ENCODE measurements around the gene KLHL29.

Gene KLHL29

GRCh38 chr2:23380562-23381065 lies 4.4 kb upstream of the KLHL29 start:
- no peak overlapping the region for H3K9ac ChIP-seq (ENCODE audit: low read depth, low read length, poor library complexity, severe bottlenecking)
- peaks cover 9% of the 10 kb centered on the region for H3K4me1 ChIP-seq (ENCODE audit: insufficient read depth, low read length, poor library complexity, severe bottlenecking)
- peak overlapping the region; percentile 85 for H2AFZ ChIP-seq (ENCODE audit: low read length)
- H3K9me3 ChIP-seq (ENCODE audit: insufficient read depth, low read depth, low read length), result no peaks in the 10 kb centered on the region
- H3K4me3 ChIP-seq (ENCODE audit: low read length, poor library complexity, severe bottlenecking), result peak overlapping the region; percentile 45
- H4K20me1 ChIP-seq (ENCODE audit: insufficient read depth, low read length, poor library complexity, severe bottlenecking), result no peaks in the 10 kb centered on the region
- TF ChIP-seq EZH2phosphoT487 (IDR thresholded peaks at IDR 0.05; ENCODE audit: borderline replicate concordance), result no peak
- no peak for TF ChIP-seq CTCF (conservative IDR thresholded peaks at IDR 0.05; ENCODE audit: low read length)
- no peaks in the 10 kb centered on the region for H3K9me2 ChIP-seq (replicated peaks; ENCODE audit: low read depth, low read length)
- H3K36me3 ChIP-seq (ENCODE audit: insufficient read depth, low read length), result no peaks in the 10 kb centered on the region
- H3F3A ChIP-seq (ENCODE audit: low read depth), result no peaks in the 10 kb centered on the region
- H3K79me2 ChIP-seq (ENCODE audit: insufficient read depth, low read length), result no peaks in the 10 kb centered on the region
- peak overlapping the region; percentile 56 for H3K4me2 ChIP-seq (ENCODE audit: low read depth, low read length, poor library complexity, severe bottlenecking)
- H3K27me3 ChIP-seq (ENCODE audit: insufficient read depth, low read length, poor library complexity, severe bottlenecking), result no peaks in the 10 kb centered on the region

- Histone ChIP-seq H3K4me1 (ENCODE audit: insufficient read depth, low read length, poor library complexity, severe bottlenecking) (peaks cover 9% of the 10 kb centered on the region), H3F3A (ENCODE audit: low read depth) (no peaks in the 10 kb centered on the region), H3K79me2 (ENCODE audit: insufficient read depth, low read length) (no peaks in the 10 kb centered on the region), H3K27me3 (ENCODE audit: insufficient read depth, low read length, poor library complexity, severe bottlenecking) (no peaks in the 10 kb centered on the region), H3K4me2 (ENCODE audit: low read depth, low read length, poor library complexity, severe bottlenecking) (peak overlapping the region; percentile 56), H3K9ac (ENCODE audit: low read depth, low read length, poor library complexity, severe bottlenecking) (no peak overlapping the region), H3K4me3 (ENCODE audit: low read length, poor library complexity, severe bottlenecking) (peak overlapping the region; percentile 45), H3K9me3 (ENCODE audit: insufficient read depth, low read depth, low read length) (no peaks in the 10 kb centered on the region), H2AFZ (ENCODE audit: low read length) (peak overlapping the region; percentile 85), H4K20me1 (ENCODE audit: insufficient read depth, low read length, poor library complexity, severe bottlenecking) (no peaks in the 10 kb centered on the region), H3K9me2 (replicated peaks; ENCODE audit: low read depth, low read length) (no peaks in the 10 kb centered on the region), H3K36me3 (ENCODE audit: insufficient read depth, low read length) (no peaks in the 10 kb centered on the region)
- TF ChIP-seq EZH2phosphoT487 (IDR thresholded peaks at IDR 0.05; ENCODE audit: borderline replicate concordance) (no peak), CTCF (conservative IDR thresholded peaks at IDR 0.05; ENCODE audit: low read length) (no peak)
Observed at GRCh38 chr2:23381084-23381483, 3.9 kb upstream of the KLHL29 start.

- Histone ChIP-seq H3K79me2 (ENCODE audit: insufficient read depth, low read length) (no peaks in the 10 kb centered on the region), H3K9me3 (ENCODE audit: insufficient read depth, low read depth, low read length) (no peaks in the 10 kb centered on the region), H2AFZ (ENCODE audit: low read length) (no peak overlapping the region), H4K20me1 (ENCODE audit: insufficient read depth, low read length, poor library complexity, severe bottlenecking) (no peaks in the 10 kb centered on the region), H3K9me2 (replicated peaks; ENCODE audit: low read depth, low read length) (no peaks in the 10 kb centered on the region), H3K4me3 (ENCODE audit: low read length, poor library complexity, severe bottlenecking) (no peak overlapping the region), H3K4me1 (ENCODE audit: insufficient read depth, low read length, poor library complexity, severe bottlenecking) (peaks cover 9% of the 10 kb centered on the region), H3K27me3 (ENCODE audit: insufficient read depth, low read length, poor library complexity, severe bottlenecking) (no peaks in the 10 kb centered on the region), H3K36me3 (ENCODE audit: insufficient read depth, low read length) (no peaks in the 10 kb centered on the region), H3F3A (ENCODE audit: low read depth) (no peaks in the 10 kb centered on the region), H3K9ac (ENCODE audit: low read depth, low read length, poor library complexity, severe bottlenecking) (no peak overlapping the region), H3K4me2 (ENCODE audit: low read depth, low read length, poor library complexity, severe bottlenecking) (peak overlapping the region; percentile 56)
- no peak for TF ChIP-seq CTCF (conservative IDR thresholded peaks at IDR 0.05; ENCODE audit: low read length)
- TF ChIP-seq EZH2phosphoT487 (IDR thresholded peaks at IDR 0.05; ENCODE audit: borderline replicate concordance), result no peak
Observed at GRCh38 chr2:23381485-23381884, 3.5 kb upstream of the KLHL29 start.

All from Loucy (cell line).